Endodermal cell (in vitro differentiated cells): ENCODE measurements around the gene MGLL. TPM values are rescaled to one million over a fixed set of nuclear protein-coding genes. Genes with fewer than 3 reads are reported as not detected.

Source experiments
- DNase-seq: peaks from one replicate; pipeline ENCODE4 v3.0.0-alpha.2; 2017
- H3K27ac ChIP-seq: 2 replicates; pipeline ENCODE4 v1.5.1; 2013; ENCODE audit warnings: mild to moderate bottlenecking, low read depth, low read length, moderate library complexity
- H3K27me3 ChIP-seq: 2 replicates; pipeline ENCODE4 v1.6.1; 2013; ENCODE audit warnings: mild to moderate bottlenecking, low read length, moderate library complexity; ENCODE audit not compliant: insufficient read depth, control insufficient read depth, poor library complexity, severe bottlenecking
- H3K36me3 ChIP-seq: 2 replicates; pipeline ENCODE4 v1.7.0; 2013; ENCODE audit warnings: mild to moderate bottlenecking, low read length, moderate library complexity; ENCODE audit not compliant: control insufficient read depth, insufficient read depth
- H3K4me1 ChIP-seq: one replicate; pipeline ENCODE4 v1.7.0; 2013; ENCODE audit warnings: low read length; ENCODE audit not compliant: control insufficient read depth, insufficient read depth
- H3K4me3 ChIP-seq: 2 replicates; pipeline ENCODE4 v1.5.1; 2013; ENCODE audit warnings: mild to moderate bottlenecking, low read length, moderate library complexity
- H3K9ac ChIP-seq: 2 replicates; pipeline ENCODE4 v1.6.1; 2013; ENCODE audit warnings: mild to moderate bottlenecking, low read length, moderate library complexity; ENCODE audit not compliant: poor library complexity, severe bottlenecking; ENCODE audit errors: extremely low read depth
- H3K9me3 ChIP-seq: 2 replicates; pipeline ENCODE4 v1.6.1; 2013; ENCODE audit warnings: mild to moderate bottlenecking, low read length, moderate library complexity; ENCODE audit not compliant: control insufficient read depth
- H3K27ac Mint-ChIP-seq: 2 replicates; pipeline ENCODE4 v1.8.0; 2020; ENCODE audit warnings: mixed read lengths
- H3K27me3 Mint-ChIP-seq: 2 replicates; pipeline ENCODE4 v1.8.0; 2021; ENCODE audit warnings: mild to moderate bottlenecking, mixed read lengths; ENCODE audit not compliant: insufficient read depth
- H3K36me3 Mint-ChIP-seq: 2 replicates; pipeline ENCODE4 v1.8.0; 2020; ENCODE audit warnings: low read depth, mixed read lengths
- H3K4me1 Mint-ChIP-seq: 2 replicates; pipeline ENCODE4 v1.8.0; 2020; ENCODE audit warnings: mixed read lengths
- H3K4me3 Mint-ChIP-seq: 2 replicates; pipeline ENCODE4 v1.8.0; 2020; ENCODE audit warnings: mild to moderate bottlenecking, moderate library complexity, mixed read lengths
- H3K9me3 Mint-ChIP-seq: 2 replicates; pipeline ENCODE4 v1.8.0; 2020; ENCODE audit warnings: mild to moderate bottlenecking, mixed read lengths
- CTCF ChIP-seq: fragments of 200-600 bp; sonication (generic); conservative IDR thresholded peaks from 2 replicates; pipeline ENCODE4 v1.5.0; 2021; ENCODE audit warnings: antibody characterized with exemption, mild to moderate bottlenecking
- WGBS, 2 experiments: methylation state at CpG; one replicate each; pipeline versions ENCODE4 v1.1.5 to v1.1.7; 2013; ENCODE audit warnings: missing lambda C conversion rate in 2 of 2, mixed read lengths in 1 of 2; ENCODE audit not compliant: insufficient coverage in 1 of 2, insufficient read length in 1 of 2; 5-methylcytosine and 5-hydroxymethylcytosine counted together
- total RNA-seq, 2 donors: library from RNA; stranded (reverse); fragmentation: NEBNext Ultra II Directional in 1 of 2; extraction: Animal tissue kit (Norgen Biotek cat#: 25700) in 1 of 2; gene quantifications; 2 replicates in 1 of 2; 3 replicates in 1 of 2; pipeline ENCODE4 v1.2.1, GENCODE V29; 2021

Gene MGLL
- total RNA-seq, 2 donors from 2014 or later = 0.22 TPM; not detected in 1

DNA sequence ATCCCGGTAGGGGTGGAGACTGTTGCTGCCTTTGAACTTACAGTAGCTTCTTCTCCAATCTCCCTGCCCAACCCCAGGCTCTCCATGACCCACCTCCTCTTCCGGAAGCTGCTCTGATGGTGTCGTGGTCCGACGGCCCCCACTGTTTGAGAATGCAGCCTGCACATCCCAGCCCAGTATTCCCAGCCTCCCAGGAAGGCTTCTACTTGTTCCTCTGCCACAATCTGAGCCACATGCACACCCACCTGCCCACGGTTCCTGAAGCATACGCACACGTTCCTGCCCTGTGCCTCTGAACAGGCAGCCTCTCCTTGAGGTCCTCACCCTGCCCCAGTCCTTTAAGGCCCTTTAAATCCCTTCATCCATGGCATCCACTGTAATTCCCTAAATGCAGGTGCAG, 92.1 kb downstream of the MGLL start:
- Mint-ChIP-seq H3K4me1 (peaks cover 15% of the 10 kb centered on the region), H3K4me3 (no peak overlapping the region), H3K36me3 (no peaks in the 10 kb centered on the region), H3K27me3 (peaks cover 74% of the 10 kb centered on the region), H3K9me3 (no peaks in the 10 kb centered on the region), H3K27ac (no peak overlapping the region)
- Histone ChIP-seq H3K27ac (no peak overlapping the region), H3K27me3 (peaks cover 55% of the 10 kb centered on the region), H3K9ac (no peak overlapping the region), H3K9me3 (no peaks in the 10 kb centered on the region), H3K4me3 (no peak overlapping the region), H3K36me3 (no peaks in the 10 kb centered on the region), H3K4me1 (peaks cover 2% of the 10 kb centered on the region)
- no peak for DNase-seq
- WGBS, 2 experiments = 84 to 86% methylated on average over 6 to 8 of the region's 8 CpGs
- TF ChIP-seq CTCF = no peak

GRCh38 chr3:127729556-127730056, 92.7 kb downstream of the MGLL start:
- peaks cover 15% of the 10 kb centered on the region for H3K4me1 Mint-ChIP-seq
- H3K9ac ChIP-seq = no peak overlapping the region
- peaks cover 2% of the 10 kb centered on the region for H3K4me1 ChIP-seq
- WGBS, 2 experiments = 96 to 100% methylated on average over 4 of the region's 4 CpGs
- H3K4me3 Mint-ChIP-seq = no peak overlapping the region
- no peaks in the 10 kb centered on the region for H3K9me3 Mint-ChIP-seq
- no peaks in the 10 kb centered on the region for H3K9me3 ChIP-seq
- peaks cover 74% of the 10 kb centered on the region for H3K27me3 Mint-ChIP-seq
- no peak for TF ChIP-seq CTCF
- no peak overlapping the region for H3K27ac ChIP-seq
- no peak overlapping the region for H3K27ac Mint-ChIP-seq
- DNase-seq = no peak
- H3K36me3 ChIP-seq = no peaks in the 10 kb centered on the region
- H3K4me3 ChIP-seq = no peak overlapping the region
- no peaks in the 10 kb centered on the region for H3K36me3 Mint-ChIP-seq
- H3K27me3 ChIP-seq = peaks cover 50% of the 10 kb centered on the region

- no peak overlapping the region for H3K4me3 Mint-ChIP-seq
- Histone ChIP-seq H3K36me3 (no peaks in the 10 kb centered on the region), H3K9me3 (no peaks in the 10 kb centered on the region), H3K27ac (no peak overlapping the region), H3K9ac (no peak overlapping the region), H3K4me1 (peaks cover 2% of the 10 kb centered on the region), H3K4me3 (no peak overlapping the region), H3K27me3 (peaks cover 39% of the 10 kb centered on the region)
- WGBS, 2 experiments = 90 to 100% methylated on average over 6 to 7 of the region's 7 CpGs
- no peak for TF ChIP-seq CTCF
- H3K36me3 Mint-ChIP-seq = no peaks in the 10 kb centered on the region
- DNase-seq = no peak
- H3K27me3 Mint-ChIP-seq = peaks cover 64% of the 10 kb centered on the region
- peaks cover 15% of the 10 kb centered on the region for H3K4me1 Mint-ChIP-seq
- H3K27ac Mint-ChIP-seq = no peak overlapping the region
- no peaks in the 10 kb centered on the region for H3K9me3 Mint-ChIP-seq
Measured at GRCh38 chr3:127728417-127729015, 93.8 kb downstream of the MGLL start.
